ENCODE data around the gene RBMS1.

GRCh38 chr2:160469164-160469563 lies 24.4 kb downstream of the RBMS1 start:
- TF ChIP-seq, protein P1, sequence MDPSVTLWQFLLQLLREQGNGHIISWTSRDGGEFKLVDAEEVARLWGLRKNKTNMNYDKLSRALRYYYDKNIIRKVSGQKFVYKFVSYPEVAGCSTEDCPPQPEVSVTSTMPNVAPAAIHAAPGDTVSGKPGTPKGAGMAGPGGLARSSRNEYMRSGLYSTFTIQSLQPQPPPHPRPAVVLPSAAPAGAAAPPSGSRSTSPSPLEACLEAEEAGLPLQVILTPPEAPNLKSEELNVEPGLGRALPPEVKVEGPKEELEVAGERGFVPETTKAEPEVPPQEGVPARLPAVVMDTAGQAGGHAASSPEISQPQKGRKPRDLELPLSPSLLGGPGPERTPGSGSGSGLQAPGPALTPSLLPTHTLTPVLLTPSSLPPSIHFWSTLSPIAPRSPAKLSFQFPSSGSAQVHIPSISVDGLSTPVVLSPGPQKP (IDR thresholded peaks at IDR 0.05; ENCODE audit: low read depth, low read length): no peak
- TF ChIP-seq CTCF (IDR thresholded peaks at IDR 0.05): no peak
- TF ChIP-seq SMC3 (IDR thresholded peaks at IDR 0.05): no peak
- TF ChIP-seq EP300 (IDR thresholded peaks at IDR 0.05): no peak
- no peak for TF ChIP-seq KDM5A (IDR thresholded peaks at IDR 0.05)
- TF ChIP-seq POLR2A (IDR thresholded peaks at IDR 0.05; ENCODE audit: low read length): no peak
- no peak for TF ChIP-seq JUN (IDR thresholded peaks at IDR 0.05)
- no peak for TF ChIP-seq CEBPB (IDR thresholded peaks at IDR 0.05)
- no peak for TF ChIP-seq MYC (IDR thresholded peaks at IDR 0.05; ENCODE audit: borderline replicate concordance, low read length)
- TF ChIP-seq SREBF2 (IDR thresholded peaks at IDR 0.05): no peak
- no peak for TF ChIP-seq CBX8 (IDR thresholded peaks at IDR 0.05)
